Cerebellar nuclear complex (tissue), 1 donor: ENCODE data around the gene TTC3.

Source experiments
- DNase-seq, 2 experiments: peaks; one replicate each; lab custom pipeline; 2025; lab: John Stamatoyannopoulos, UW

Gene TTC3

GRCh38 chr21:37061926-37062592 lies 11.0 kb upstream of the TTC3 start:
- DNase-seq = no peak

DNA sequence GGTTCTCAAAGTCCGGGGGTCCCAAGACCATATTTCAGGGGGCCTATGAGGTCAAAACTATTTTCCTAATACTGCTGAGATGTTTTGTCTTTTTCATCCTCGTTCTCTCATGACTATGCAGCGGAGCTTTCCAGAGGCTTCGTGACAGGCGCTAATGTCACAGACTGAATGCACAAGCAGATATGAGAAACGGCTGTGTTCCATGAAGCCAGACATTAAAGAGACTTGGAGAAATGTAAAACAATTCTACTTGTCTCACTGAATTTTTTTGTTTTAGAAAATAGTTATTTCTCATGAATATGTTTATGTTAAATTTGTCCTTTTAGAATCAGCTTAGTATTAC lies 10.5 kb upstream of the TTC3 start:
- DNase-seq = no peak

DNA sequence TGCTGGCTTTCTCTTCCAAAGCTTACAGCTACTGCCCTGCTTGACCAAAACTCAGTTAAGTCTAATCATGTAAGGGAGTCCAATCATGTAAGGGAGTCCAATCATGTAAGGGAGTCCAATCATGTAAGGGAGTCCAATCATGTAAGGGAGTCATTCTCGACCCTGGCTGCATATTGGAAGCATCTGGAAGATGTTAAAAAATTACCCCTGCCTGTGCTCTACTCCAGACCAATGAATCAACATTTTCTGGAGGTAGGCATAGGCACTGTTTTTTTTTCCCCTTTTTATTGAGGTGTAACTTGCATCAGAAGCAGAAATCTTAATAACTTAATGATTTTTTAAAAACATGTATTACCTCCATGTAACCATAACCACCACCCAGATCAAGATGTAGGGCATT lies 9.6 kb upstream of the TTC3 start:
- DNase-seq = no peak

- DNase-seq = no peak
Measured at GRCh38 chr21:37064841-37065240, 8.2 kb upstream of the TTC3 start.

- no peak for DNase-seq
Measured at GRCh38 chr21:37065561-37066177, 7.4 kb upstream of the TTC3 start.

DNA sequence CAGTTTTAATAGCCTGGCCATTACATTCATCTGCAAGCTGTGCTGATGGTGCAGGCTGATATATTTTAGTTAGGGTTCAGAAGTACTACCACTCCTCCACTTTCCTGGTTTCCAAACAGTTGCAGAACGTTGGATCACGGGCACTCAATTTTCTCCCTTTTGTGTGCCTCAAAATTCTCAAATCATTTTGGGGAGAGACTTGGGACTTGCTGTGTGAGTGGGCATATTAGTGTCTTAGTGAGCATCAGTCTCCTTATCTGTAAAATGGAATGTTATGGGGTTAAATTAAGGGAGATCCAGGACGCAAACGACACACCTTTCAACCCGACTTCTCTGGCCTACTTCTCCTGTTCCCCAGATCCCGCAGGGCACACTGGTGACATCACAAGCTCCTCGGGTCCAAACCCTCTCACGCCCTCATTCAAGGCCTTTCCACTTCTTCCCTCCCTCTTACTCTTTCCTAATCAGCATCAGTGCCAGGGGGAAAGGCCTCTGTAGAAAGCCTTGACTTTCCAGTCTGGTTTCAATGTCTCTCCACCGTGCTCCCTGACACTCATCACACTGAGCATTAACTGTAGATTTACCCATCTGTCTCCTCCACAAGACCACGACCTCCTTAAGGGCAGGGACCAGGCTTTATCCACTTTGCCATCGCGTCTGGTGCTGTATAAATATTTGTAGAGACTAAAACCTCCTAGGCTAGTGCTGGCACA lies 1.3 kb upstream of the TTC3 start:
- DNase-seq = peak in 1 of 2 experiments; percentile 21

- peak in 1 of 2 experiments; percentile 48 for DNase-seq
Measured at GRCh38 chr21:37072274-37072987, 623 bp upstream of the TTC3 start.

DNA sequence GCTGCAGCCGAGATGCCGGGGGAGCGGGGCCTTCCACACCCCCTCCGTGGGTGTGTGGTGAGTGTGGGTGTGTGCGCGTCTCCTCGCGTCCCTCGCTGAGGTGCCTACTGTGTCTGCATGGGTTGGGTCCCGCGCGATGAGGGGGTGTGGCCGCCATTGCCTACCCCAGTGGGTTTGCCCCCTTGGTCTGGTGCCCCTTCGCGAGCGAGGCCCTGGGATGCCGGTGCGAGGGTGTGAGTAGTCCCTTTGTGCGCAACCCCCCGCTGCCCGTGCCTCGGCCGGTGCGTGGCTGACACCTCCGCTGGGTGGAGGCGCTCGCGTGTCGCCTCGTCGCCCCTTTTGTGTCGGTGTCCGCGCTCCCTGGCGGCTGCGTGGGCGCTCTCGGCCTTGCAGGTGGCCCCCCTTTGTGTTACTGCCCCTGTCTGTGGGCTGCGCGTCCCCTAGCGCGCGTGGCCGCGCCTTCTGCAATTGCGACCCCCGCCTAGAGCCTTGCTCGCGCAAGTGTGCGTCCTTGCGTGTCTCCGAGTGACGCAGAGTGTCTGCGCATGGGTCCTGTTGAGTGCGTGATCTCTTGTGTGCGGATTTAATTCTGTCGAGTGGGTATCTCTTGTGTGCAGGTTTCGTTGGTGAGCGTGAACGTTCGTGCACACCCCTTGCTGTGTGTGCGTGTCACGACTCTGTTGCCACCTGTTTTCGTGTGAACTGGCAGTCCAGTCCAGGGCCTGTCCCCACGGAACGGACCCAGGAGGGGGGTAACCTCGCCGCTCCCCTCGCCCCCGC lies 553 bp downstream of the TTC3 start:
- peak in 1 of 2 experiments; percentile 68 for DNase-seq

GRCh38 chr21:37074197-37074510 lies 1.1 kb downstream of the TTC3 start:
- DNase-seq = no peak

DNA sequence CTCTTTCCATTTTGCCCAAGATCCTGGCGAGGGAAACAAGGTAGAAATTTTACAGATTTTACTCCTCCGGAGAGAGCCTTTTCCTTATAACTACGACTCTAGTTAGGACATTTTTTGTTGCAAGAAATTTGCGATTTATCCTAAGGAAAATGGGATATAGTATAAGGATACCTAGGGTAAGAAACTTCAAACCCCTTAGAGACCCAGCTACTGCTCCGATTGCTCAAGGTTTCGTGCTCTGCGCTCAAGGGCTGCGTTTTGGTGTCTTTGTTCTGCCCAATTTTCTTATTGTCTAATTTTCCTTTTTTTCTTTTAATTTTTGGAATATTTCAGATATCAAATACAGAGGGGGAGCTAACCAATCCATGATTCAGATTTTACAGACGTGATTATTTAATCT lies 1.5 kb downstream of the TTC3 start:
- DNase-seq = no peak

- DNase-seq = no peak
Measured at GRCh38 chr21:37075214-37075770, 2.2 kb downstream of the TTC3 start.

GRCh38 chr21:37076087-37076850 lies 3.2 kb downstream of the TTC3 start:
- DNase-seq = no peak

GRCh38 chr21:37077403-37077802 lies 4.3 kb downstream of the TTC3 start:
- DNase-seq = no peak

DNA sequence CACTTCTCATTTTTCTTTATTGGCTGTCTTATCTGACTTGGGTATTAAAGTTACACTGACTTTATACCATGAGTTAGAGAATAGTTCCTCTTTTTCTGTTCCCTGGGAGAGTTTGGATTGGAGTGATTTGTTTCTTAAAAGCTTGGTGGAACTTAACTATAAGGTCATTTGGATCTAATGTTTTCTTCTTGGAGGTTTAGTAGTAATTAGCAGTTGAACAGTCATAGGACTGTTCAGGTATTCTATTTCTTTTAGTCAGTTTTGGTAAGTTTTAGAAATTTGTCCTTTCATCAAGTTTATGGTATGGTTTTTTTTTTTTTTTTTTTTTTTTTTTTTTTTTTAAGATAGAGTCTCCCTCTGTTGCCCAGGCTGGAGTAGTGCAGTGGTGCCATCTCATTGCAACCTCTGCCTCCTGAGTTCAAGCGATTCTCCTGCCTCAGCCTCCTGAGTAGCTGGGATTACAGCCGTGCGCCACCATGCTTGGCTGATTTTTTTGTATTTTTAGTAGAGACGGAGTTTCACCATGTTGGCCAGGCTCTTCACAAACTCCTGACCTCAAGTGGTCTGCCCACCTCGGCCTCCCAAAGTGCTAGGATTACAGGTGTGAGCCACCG lies 6.3 kb downstream of the TTC3 start:
- no peak for DNase-seq

DNA sequence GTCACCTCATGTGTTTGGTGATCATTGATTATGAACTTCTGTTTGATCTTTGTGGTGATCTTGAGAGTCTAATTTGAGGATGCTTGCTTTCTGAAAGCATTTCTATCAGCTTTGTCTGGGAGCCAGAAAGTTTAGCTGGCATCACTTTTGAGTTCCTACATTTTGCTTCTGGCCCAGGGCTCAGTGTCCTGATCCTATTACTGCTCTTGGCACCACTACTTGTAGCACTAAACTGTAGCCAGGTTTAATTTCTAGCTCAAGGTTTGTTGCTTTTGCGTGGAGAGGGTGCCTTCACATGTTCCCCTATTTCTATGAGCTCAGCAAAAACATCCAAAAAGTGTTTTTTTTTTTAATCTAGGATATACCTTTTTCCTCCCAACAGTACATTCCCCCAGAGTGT lies 9.3 kb downstream of the TTC3 start:
- DNase-seq = no peak

DNA sequence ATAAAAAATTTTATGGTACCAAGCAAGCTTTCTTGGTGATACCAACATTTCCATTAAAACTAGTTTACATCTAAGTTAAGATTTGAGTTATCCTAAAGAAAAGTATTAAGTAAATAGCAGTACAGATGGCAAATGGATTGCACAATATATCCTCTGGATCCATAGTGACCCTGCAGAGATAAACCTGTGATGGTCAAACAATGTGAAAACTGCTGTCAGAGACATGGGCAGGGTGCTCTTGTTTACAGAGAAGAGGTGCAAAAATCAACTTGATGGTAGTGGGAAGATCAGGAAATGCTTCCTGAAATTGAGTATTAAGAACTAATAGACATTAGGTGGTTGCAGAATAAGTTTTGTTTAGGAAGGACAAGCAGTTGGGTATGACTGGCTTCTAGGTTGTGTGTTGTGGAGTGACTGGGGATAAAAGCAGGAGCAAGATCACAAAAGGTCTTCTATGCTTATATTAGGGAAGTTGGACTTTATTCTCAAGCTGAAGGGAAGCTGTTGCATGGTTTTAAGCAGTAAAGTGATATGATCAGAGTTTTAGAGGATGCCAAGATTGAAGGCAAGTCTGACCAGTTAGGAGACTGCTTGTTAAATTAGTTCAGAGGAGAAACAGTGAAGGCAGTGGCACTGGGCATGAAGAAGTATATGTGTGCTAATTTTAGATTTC lies 9.9 kb downstream of the TTC3 start:
- no peak for DNase-seq

DNA sequence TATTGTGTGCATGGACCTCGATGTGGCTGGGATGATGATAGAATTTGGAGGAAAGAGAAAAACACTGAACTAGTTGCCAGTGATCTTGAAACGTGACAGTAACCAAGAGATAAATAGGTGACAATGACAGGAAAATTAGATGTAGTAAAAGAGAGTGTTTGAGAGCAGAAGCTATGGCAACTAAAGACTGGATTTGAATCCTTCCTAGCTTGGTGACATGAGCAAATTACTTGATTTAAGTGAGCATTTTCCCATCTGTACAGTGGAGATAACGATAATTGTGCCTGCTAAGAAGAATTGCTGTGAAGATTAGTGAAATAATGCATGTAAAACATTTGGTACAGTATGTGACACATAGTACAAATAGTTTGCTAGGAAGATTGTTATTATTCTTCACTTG lies 12.7 kb downstream of the TTC3 start:
- DNase-seq = no peak

DNA sequence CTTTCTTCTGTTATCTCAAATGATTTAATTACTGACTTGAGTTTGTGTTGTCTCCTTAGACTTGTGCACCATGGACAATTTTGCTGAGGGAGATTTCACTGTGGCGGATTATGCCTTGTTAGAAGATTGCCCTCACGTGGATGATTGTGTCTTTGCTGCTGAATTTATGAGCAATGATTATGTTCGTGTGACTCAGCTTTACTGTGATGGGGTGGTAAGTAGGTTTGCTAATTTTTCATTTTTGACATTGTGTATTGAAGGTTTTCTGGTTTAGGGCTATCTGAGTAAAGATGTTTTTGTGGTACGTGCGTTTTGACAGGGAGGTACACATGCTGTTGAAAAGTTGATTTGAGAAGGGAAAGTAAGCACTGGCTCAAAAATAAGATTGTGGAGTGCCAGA lies 14.1 kb downstream of the TTC3 start:
- DNase-seq = no peak

DNA sequence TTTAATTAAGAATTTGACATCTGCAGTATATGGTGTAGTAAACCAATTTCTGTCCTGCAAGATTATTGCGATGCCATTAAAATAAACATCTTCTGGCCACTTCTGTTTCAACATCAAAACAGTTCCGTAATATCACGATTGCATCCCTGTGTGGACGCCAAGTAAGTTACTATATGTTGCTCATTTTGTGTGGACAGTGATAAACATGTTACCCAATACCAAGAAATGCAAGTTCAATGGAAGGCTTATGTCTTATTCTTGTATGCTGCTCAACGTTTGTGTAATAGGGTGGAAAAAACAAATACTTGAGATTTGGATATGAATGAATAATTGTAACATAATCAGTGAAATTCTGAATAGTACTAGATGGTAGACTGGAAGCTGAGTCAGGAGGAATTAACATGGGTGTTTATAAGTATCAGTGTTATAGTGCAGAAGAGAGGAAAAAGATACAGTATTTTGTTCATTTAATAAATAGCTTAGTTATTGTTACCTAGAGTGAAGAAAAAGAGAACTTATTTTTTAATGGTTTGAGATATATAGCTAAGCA lies 15.2 kb downstream of the TTC3 start:
- DNase-seq = no peak

GRCh38 chr21:37093977-37094376 lies 20.9 kb downstream of the TTC3 start:
- DNase-seq = no peak
